Lower leg skin (tissue), 4 donors: Measurements from ENCODE around the gene DEDD. TPM values are rescaled to one million over a fixed set of nuclear protein-coding genes. Genes with fewer than 3 reads are reported as not detected.

Experiments used
- DNase-seq, 2 donors: peaks; one replicate each; pipeline ENCODE4 v3.0.0-alpha.2; 2019; ENCODE audit warnings: low spot score in 2 of 2
- H3K4me3 ChIP-seq: fragments of 200-600 bp; sonication (generic); 2 replicates; pipeline ENCODE4 v1.5.1; 2017; ENCODE audit warnings: mild to moderate bottlenecking, low read depth; ENCODE audit not compliant: poor library complexity, severe bottlenecking
- CTCF ChIP-seq, 3 donors: fragments of 450-650 bp; IDR thresholded peaks; one replicate each; pipeline ENCODE4 v1.5.1; 2016; ENCODE audit warnings: antibody characterized with exemption in 3 of 3, mild to moderate bottlenecking in 3 of 3, moderate library complexity in 2 of 3
- POLR2A ChIP-seq, 2 donors: fragments of 450-650 bp; IDR thresholded peaks; one replicate each; pipeline ENCODE4 v1.6.1; 2016 to 2017; ENCODE audit warnings: antibody characterized with exemption in 2 of 2, mild to moderate bottlenecking in 1 of 2, moderate library complexity in 1 of 2
- WGBS, 2 donors: methylation state at CpG; one replicate each; pipeline ENCODE4 v1.1.5; 2018; 5-methylcytosine and 5-hydroxymethylcytosine counted together
- intact Hi-C: fragments of 100-400 bp; cut with DNase I; formaldehyde crosslinking; loops from one replicate; pipeline ENCODE4 v1.15.0; 2023; ENCODE audit warnings: low total_unique reads
- total RNA-seq, 4 donors: library from RNA; depleted of rRNA; stranded (reverse); fragments of >200 nt; gene quantifications; one replicate each; pipeline ENCODE4 v1.1.0, GENCODE V29; 2016

DEDD gene
- total RNA-seq, 4 donors from 2014 or later: 26.6 to 38.2 (median 29.6) TPM

GRCh38 chr1:161085165-161085564, 47.3 kb downstream of the DEDD start:
- no peak for TF ChIP-seq POLR2A (IDR thresholded peaks at IDR 0.05)
- no peak for TF ChIP-seq CTCF (IDR thresholded peaks at IDR 0.05)
- H3K4me3 ChIP-seq: no peak overlapping the region
- DNase-seq: no peak
- WGBS, 2 donors: 32 to 64% methylated on average over 2 of the region's 2 CpGs
- intact Hi-C loops: no loop called here

- no peak for DNase-seq
- WGBS, 2 donors: 50 to 71% methylated on average over 1 of the region's 1 CpG
- no peak for TF ChIP-seq CTCF (IDR thresholded peaks at IDR 0.05)
- TF ChIP-seq POLR2A (IDR thresholded peaks at IDR 0.05): no peak
- H3K4me3 ChIP-seq: no peak overlapping the region
- intact Hi-C loops: no loop called here
Measured at GRCh38 chr1:161084597-161084988, 47.9 kb downstream of the DEDD start.

GRCh38 chr1:161083748-161084596, 48.5 kb downstream of the DEDD start:
- 63 to 68% methylated on average over 10 of the region's 10 CpGs for WGBS, 2 donors
- no peak overlapping the region for H3K4me3 ChIP-seq
- no peak for TF ChIP-seq CTCF (IDR thresholded peaks at IDR 0.05)
- TF ChIP-seq POLR2A (IDR thresholded peaks at IDR 0.05): no peak

GRCh38 chr1:161082996-161083747, 49.3 kb downstream of the DEDD start:
- intact Hi-C loops: no loop called here
- TF ChIP-seq POLR2A (IDR thresholded peaks at IDR 0.05) (no peak), CTCF (IDR thresholded peaks at IDR 0.05) (no peak)
- WGBS, 2 donors: 38 to 43% methylated on average over 8 of the region's 8 CpGs
- peak; percentile 86 to 96 for DNase-seq
- H3K4me3 ChIP-seq: no peak overlapping the region

More at GRCh38 chr1:161083748-161084596, 48.5 kb downstream of the DEDD start:
- intact Hi-C loops: no loop called here
- DNase-seq: no peak

GRCh38 chr1:161082483-161082882, 50.0 kb downstream of the DEDD start:
- intact Hi-C loops: no loop called here
- no peak for TF ChIP-seq POLR2A (IDR thresholded peaks at IDR 0.05)
- no peak for TF ChIP-seq CTCF (IDR thresholded peaks at IDR 0.05)
- 55 to 66% methylated on average over 2 of the region's 2 CpGs for WGBS, 2 donors
- DNase-seq: no peak
- no peak overlapping the region for H3K4me3 ChIP-seq
